Measurements from ENCODE around the gene ANKLE2.

DNA sequence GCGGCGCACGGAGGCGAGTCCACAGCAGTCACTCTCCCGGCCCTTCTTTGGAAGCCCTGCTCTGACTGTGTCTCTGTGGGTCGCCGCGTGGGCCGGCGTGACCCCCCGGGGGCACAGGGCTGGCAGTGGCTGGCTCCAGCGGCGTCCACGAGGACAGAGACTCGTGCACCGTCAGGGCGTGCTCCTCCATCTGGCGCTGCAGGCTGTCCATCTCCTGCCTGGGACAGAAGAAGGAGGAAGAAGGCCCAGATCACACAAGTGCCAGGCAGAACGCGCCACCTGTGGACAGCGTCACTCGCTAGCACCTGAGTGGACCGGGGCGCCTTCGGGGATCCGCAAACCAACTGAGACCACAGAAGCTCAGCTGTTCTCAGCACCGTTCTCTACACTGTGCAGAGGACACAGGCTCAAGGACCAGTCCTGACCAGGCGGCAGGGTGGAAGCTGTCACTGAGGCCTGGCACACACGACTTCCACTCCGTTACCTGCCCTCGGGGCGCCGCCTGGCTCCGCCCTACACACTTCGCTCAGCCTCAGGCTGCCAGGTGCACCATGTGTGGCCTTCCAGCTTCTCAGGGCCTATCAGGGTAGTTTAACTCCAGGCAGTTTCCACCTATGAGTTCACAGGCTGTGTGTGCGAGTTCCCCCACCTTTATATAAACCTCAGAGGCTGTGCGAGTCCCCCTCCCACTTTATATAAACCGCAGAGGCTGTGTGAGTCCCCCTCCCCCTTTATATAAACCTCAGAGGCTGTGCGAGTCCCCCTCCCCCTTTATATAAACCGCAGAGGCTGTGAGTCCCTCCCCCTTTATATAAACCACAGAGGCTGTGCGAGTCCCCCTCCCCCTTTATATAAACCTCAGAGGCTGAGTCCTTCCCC is 11.7 kb upstream of the ANKLE2 start:
- TF ChIP-seq, protein P1, sequence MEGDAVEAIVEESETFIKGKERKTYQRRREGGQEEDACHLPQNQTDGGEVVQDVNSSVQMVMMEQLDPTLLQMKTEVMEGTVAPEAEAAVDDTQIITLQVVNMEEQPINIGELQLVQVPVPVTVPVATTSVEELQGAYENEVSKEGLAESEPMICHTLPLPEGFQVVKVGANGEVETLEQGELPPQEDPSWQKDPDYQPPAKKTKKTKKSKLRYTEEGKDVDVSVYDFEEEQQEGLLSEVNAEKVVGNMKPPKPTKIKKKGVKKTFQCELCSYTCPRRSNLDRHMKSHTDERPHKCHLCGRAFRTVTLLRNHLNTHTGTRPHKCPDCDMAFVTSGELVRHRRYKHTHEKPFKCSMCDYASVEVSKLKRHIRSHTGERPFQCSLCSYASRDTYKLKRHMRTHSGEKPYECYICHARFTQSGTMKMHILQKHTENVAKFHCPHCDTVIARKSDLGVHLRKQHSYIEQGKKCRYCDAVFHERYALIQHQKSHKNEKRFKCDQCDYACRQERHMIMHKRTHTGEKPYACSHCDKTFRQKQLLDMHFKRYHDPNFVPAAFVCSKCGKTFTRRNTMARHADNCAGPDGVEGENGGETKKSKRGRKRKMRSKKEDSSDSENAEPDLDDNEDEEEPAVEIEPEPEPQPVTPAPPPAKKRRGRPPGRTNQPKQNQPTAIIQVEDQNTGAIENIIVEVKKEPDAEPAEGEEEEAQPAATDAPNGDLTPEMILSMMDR (optimal IDR thresholded peaks at IDR 0.05 in 1 of 3, IDR thresholded peaks at IDR 0.05 in 1 of 3, conservative IDR thresholded peaks at IDR 0.05 in 1 of 3; ENCODE audit: extremely low read depth in 1 of 3, insufficient read depth in 2 of 3, low read length in 3 of 3) = no peak
- no peak for TF ChIP-seq EZH2 (IDR thresholded peaks at IDR 0.05; ENCODE audit: low read length)

All from keratinocyte (primary cell).